K562 (cell line): ENCODE results near the gene DYRK1B. TPM values are rescaled to one million over a fixed set of nuclear protein-coding genes. Genes with fewer than 3 reads are reported as not detected.
"Not testable (repeated sequence)": the region's sequence is repeated elsewhere in the genome, so short reads cannot be mapped to it uniquely, and the experiment has no call there.

ENCODE experiments used
- ATAC-seq: fragments of 200-7000 bp; cut with Tn5 transposase; 3 replicates; pipeline ENCODE4 v1.9.1; 2020; ENCODE audit warnings: moderate library complexity
- BruUV-seq: library from RNA; stranded (reverse); fragments of 400-500 nt; replicated peaks from 2 replicates; lab custom pipeline; 2021; lab: Mats Ljungman, UMichigan
- CTCF ChIA-PET: fragments of 300-600 bp; formaldehyde crosslinking; extraction: SDS; loops from one replicate; lab custom pipeline; 2021; ENCODE audit warnings: low intra/inter-chr PET ratio; lab: Yijun Ruan, JAX
- POLR2A ChIA-PET: fragments of 300-600, 350-650 bp; sonication (Branson Sonifier 250); formaldehyde crosslinking; extraction: SDS; loops from one replicate; lab custom pipeline; 2021; ENCODE audit warnings: antibody characterized with exemption, inconsistent platforms; lab: Yijun Ruan, JAX
- DNase-seq, 4 experiments: peaks; one replicate each; pipeline versions ENCODE4 v3.0.0 to v3.0.0-alpha.2; 2011 to 2018; ENCODE audit warnings: low spot score in 3 of 4, mixed read lengths in 3 of 4; ENCODE audit errors: extremely low read depth in 1 of 4
- FAIRE-seq: peaks from 2 replicates; lab custom pipeline; 2011; peaks lifted over from hg19 to GRCh38; lab: Jason Lieb, UNC
- H2AFZ ChIP-seq: 2 replicates; pipeline ENCODE4 v1.6.0; 2011; ENCODE audit warnings: low read depth, low read length, control low read depth, inconsistent platforms
- H3K27ac ChIP-seq: fragments of 200-600 bp; 3 replicates; pipeline ENCODE4 v1.8.0; 2011; ENCODE audit warnings: low read depth, mild to moderate bottlenecking, control low read depth, inconsistent platforms, low read length, moderate library complexity, mixed read lengths; ENCODE audit errors: extremely low read depth
- H3K27me3 ChIP-seq, 2 experiments: fragments of 300-600 bp in 1 of 2; 2 replicates in 1 of 2; 3 replicates in 1 of 2; pipeline versions ENCODE4 v1.6.0 to v1.8.0; 2011; ENCODE audit warnings: inconsistent platforms in 2 of 2, low read length in 2 of 2, mild to moderate bottlenecking in 1 of 2, mixed read lengths in 1 of 2, moderate library complexity in 1 of 2; ENCODE audit not compliant: control insufficient read depth in 2 of 2, insufficient read depth in 2 of 2
- H3K36me3 ChIP-seq: fragments of 300-600 bp; 3 replicates; pipeline ENCODE4 v1.8.0; 2011; ENCODE audit warnings: mild to moderate bottlenecking, low read length, inconsistent platforms; ENCODE audit not compliant: control insufficient read depth, insufficient read depth
- H3K4me1 ChIP-seq, 2 experiments: fragments of 200-600 bp in 1 of 2; replicated peaks in 1 of 2; 2 replicates in 1 of 2; 3 replicates in 1 of 2; pipeline versions ENCODE4 v1.5.1 to v1.8.0; 2011; ENCODE audit warnings: inconsistent platforms in 2 of 2, low read length in 2 of 2, mild to moderate bottlenecking in 1 of 2, mixed read lengths in 1 of 2, moderate library complexity in 1 of 2; ENCODE audit not compliant: control insufficient read depth in 2 of 2, insufficient read depth in 2 of 2
- H3K4me2 ChIP-seq: 2 replicates; pipeline ENCODE4 v1.6.1; 2011; ENCODE audit warnings: low read length, control low read depth, inconsistent platforms, mixed read lengths; ENCODE audit not compliant: insufficient read depth
- H3K4me3 ChIP-seq: fragments of 200-600 bp; sonication (generic), shearing (Covaris generic); 2 replicates; pipeline ENCODE4 v1.5.1; 2016; ENCODE audit warnings: control low read depth, inconsistent platforms
- H3K79me2 ChIP-seq: fragments of 200-600 bp; 3 replicates; pipeline ENCODE4 v1.8.0; 2011; ENCODE audit warnings: low read length, inconsistent platforms; ENCODE audit not compliant: control insufficient read depth, insufficient read depth
- H3K9ac ChIP-seq, 2 experiments: 2 replicates each; pipeline versions ENCODE4 v1.6.0 to v1.6.1; 2011; ENCODE audit warnings: low read depth in 2 of 2, low read length in 2 of 2, control low read depth in 1 of 2, inconsistent platforms in 1 of 2, mild to moderate bottlenecking in 1 of 2, mixed read lengths in 1 of 2; ENCODE audit not compliant: insufficient read depth in 1 of 2
- H3K9me1 ChIP-seq: one replicate; pipeline ENCODE4 v1.6.0; 2011; ENCODE audit warnings: inconsistent platforms, mild to moderate bottlenecking, low read length, moderate library complexity; ENCODE audit not compliant: control insufficient read depth, insufficient read depth
- H3K9me3 ChIP-seq: replicated peaks from 2 replicates; pipeline ENCODE4 v1.5.1; 2011; ENCODE audit warnings: low read depth, low read length, inconsistent platforms; ENCODE audit not compliant: control insufficient read depth, insufficient read depth
- H4K20me1 ChIP-seq: replicated peaks from 2 replicates; pipeline ENCODE4 v1.6.1; 2011; ENCODE audit warnings: low read length, inconsistent platforms, mixed read lengths; ENCODE audit not compliant: control insufficient read depth, insufficient read depth
- CBX1 ChIP-seq: sonication (generic); IDR thresholded peaks from 2 replicates; pipeline ENCODE4 v1.6.1; 2016; ENCODE audit warnings: antibody characterized with exemption, low read depth, mild to moderate bottlenecking
- CHD1 ChIP-seq: fragments of 200-600 bp; sonication (generic); IDR thresholded peaks from one replicate; pipeline ENCODE4 v1.6.1; 2012; ENCODE audit warnings: mild to moderate bottlenecking, moderate library complexity, low read length, inconsistent platforms
- HNRNPK ChIP-seq: fragments of 200-400 bp; formaldehyde crosslinking; IDR thresholded peaks from one replicate; pipeline ENCODE4 v1.6.1; 2018; ENCODE audit warnings: mild to moderate bottlenecking, low read depth, low read length; ENCODE audit not compliant: poor library complexity, severe bottlenecking
- LCOR ChIP-seq: sonication (generic); formaldehyde crosslinking; IDR thresholded peaks from 2 replicates; pipeline ENCODE4 v1.8.0; 2022; ENCODE audit warnings: mild to moderate bottlenecking, missing genetic modification reagents
- MEF2A ChIP-seq: IDR thresholded peaks from 2 replicates; pipeline ENCODE4 v1.6.1; 2011; ENCODE audit warnings: low read depth, mild to moderate bottlenecking, low read length, moderate library complexity; ENCODE audit not compliant: control insufficient read depth
- MEF2D ChIP-seq: conservative IDR thresholded peaks from 2 replicates; pipeline ENCODE4 v1.6.1; 2016; ENCODE audit warnings: low read depth, missing genetic modification characterization, missing compliant biosample characterization
- NCOA2 ChIP-seq, 2 experiments: fragments of 450-650 bp; IDR thresholded peaks; 2 replicates each; pipeline ENCODE4 v1.6.1; 2018; ENCODE audit warnings: mild to moderate bottlenecking in 2 of 2, moderate library complexity in 1 of 2; ENCODE audit not compliant: partially characterized antibody in 2 of 2
- NFATC3 ChIP-seq: fragments of 450-650 bp; IDR thresholded peaks from 2 replicates; pipeline ENCODE4 v1.6.1; 2017; ENCODE audit warnings: mild to moderate bottlenecking
- RBM15 ChIP-seq: fragments of 200-400 bp; formaldehyde crosslinking; IDR thresholded peaks from 2 replicates; pipeline ENCODE4 v1.6.1; 2018; ENCODE audit warnings: mild to moderate bottlenecking, low read length, moderate library complexity; ENCODE audit not compliant: insufficient read depth
- SIRT6 ChIP-seq: IDR thresholded peaks from one replicate; pipeline ENCODE4 v1.6.1; 2012; ENCODE audit warnings: low read depth, mild to moderate bottlenecking, control low read depth, inconsistent platforms, low read length, moderate library complexity
- TAF1 ChIP-seq: IDR thresholded peaks from 2 replicates; pipeline ENCODE4 v1.6.1; 2011; ENCODE audit warnings: mild to moderate bottlenecking, low read length, moderate library complexity; ENCODE audit not compliant: insufficient read depth, control insufficient read depth, severe bottlenecking; ENCODE audit errors: extremely low read depth
- TRIM28 ChIP-seq: fragments of 450-650 bp; IDR thresholded peaks from 2 replicates; pipeline ENCODE4 v1.6.1; 2017
- ZNF239 ChIP-seq: fragments of 250-450 bp; sonication (Bioruptor Pico); IDR thresholded peaks from 2 replicates; pipeline ENCODE4 v1.4.0; 2020; ENCODE audit warnings: mild to moderate bottlenecking
- ZNF436 ChIP-seq: fragments of 250-450, 450-650 bp; sonication (Bioruptor Pico); formaldehyde crosslinking; IDR thresholded peaks from 2 replicates; pipeline ENCODE4 v1.7.0; 2020; ENCODE audit warnings: mild to moderate bottlenecking
- WGBS: fragments of 100-300 bp; shearing (Covaris generic); methylation state at CpG from one replicate; pipeline ENCODE4 v1.1.6; 2016; ENCODE audit warnings: low coverage, mixed read lengths; ENCODE audit not compliant: insufficient coverage; ENCODE audit errors: missing lambda C conversion rate; 5-methylcytosine and 5-hydroxymethylcytosine counted together
- in situ Hi-C: fragments of 300-500 bp; cut with MboI; formaldehyde crosslinking; loops from 4 replicates; pipeline ENCODE4 v1.15.0; 2018; ENCODE audit warnings: inconsistent platforms, mixed read lengths
- intact Hi-C: fragments of 100-400 bp; cut with micrococcal nuclease; formaldehyde crosslinking; loops from 2 replicates; pipeline ENCODE4 v1.14.2; 2022
- polyA plus RNA-seq, 8 experiments: library from polyadenylated mRNA; depleted of rRNA in 4 of 8; stranded (reverse) in 5 of 8; unstranded in 3 of 8; fragments of >200 nt; fragmentation: Nextera tagmentation in 2 of 8; fragmentation: Illumina TruSeq in 1 of 8; extraction: Ambion mirVana in 2 of 8; extraction: Trizol in 1 of 8; gene quantifications; 2 replicates each; pipeline versions ENCODE4 v1.2.1 to v1.2.3, GENCODE V29; 2011 to 2014; ENCODE audit warnings: inconsistent platforms in 1 of 8, missing spikeins in 1 of 8
- total RNA-seq, 7 experiments: library from RNA; depleted of rRNA in 6 of 7; stranded (reverse); fragments of >200 nt in 6 of 7; fragmentation: Illumina TruSeq in 2 of 7; extraction: Trizol in 2 of 7; gene quantifications; 2 replicates each; pipeline versions ENCODE4 v1.2.1 to v1.2.3, GENCODE V29; 2011 to 2021; ENCODE audit warnings: low replicate concordance in 1 of 7
- TF ChIP-seq, protein P1 (sequence below): fragments of 150-350 bp; IDR thresholded peaks from 2 replicates; pipeline ENCODE4 v1.6.1; 2014; ENCODE audit warnings: low read depth, mild to moderate bottlenecking, low read length, borderline replicate concordance

The DYRK1B gene
- total and polyA plus RNA-seq, 9 of the 15 experiments (the other 6 are each of a cell fraction or from before 2014, with no cell fraction given), result 0.91 to 5.2 (median 1.5) TPM; not detected in 2

- Histone ChIP-seq H3K4me3 (no peak overlapping the region), H4K20me1 (no peaks in the 10 kb centered on the region; the same call in 1 of the 2 replicates), H3K36me3 (no peaks in the 10 kb centered on the region), H3K9ac (no peak overlapping the region), H3K4me2 (no peak overlapping the region), H3K27me3 (peaks cover 4 to 15% of the 10 kb centered on the region in 2 experiments; a peak in 2 of 5 replicates), H3K27ac (no peak overlapping the region), H3K9me1 (no peaks in the 10 kb centered on the region), H3K4me1 (no peaks in the 10 kb centered on the region), H3K9me3 (no peaks in the 10 kb centered on the region), H2AFZ (no peak overlapping the region), H3K79me2 (no peaks in the 10 kb centered on the region)
- DNase-seq (no peak), ATAC-seq (no peak), FAIRE-seq (no peak)
- intact Hi-C loops (no loop called here), in situ Hi-C loops (no loop called here)
- CTCF ChIA-PET, result no interaction called here
- 14% methylated on average over 3 of the region's 3 CpGs for WGBS
- POLR2A ChIA-PET, result interaction anchor here (1.1 kb wide), 1 partner anchor 14 kb away, joined by 3 read pairs; no protein-coding TSS in a partner anchor
- no TSS peak for BruUV-seq
- TF ChIP-seq NCOA2 (IDR thresholded peaks at IDR 0.05; ENCODE audit: partially characterized antibody in 2 of 2) (no peak), MEF2D (tag) (no peak), TRIM28 (no peak), ZNF239 (CRISPR knock-in tag) (no peak), MEF2A (no peak), LCOR (no peak), SIRT6 (no peak), ZNF436 (no peak), RBM15 (no peak), CHD1 (no peak), TAF1 (no peak), HNRNPK (no peak), CBX1 (no peak), NFATC3 (no peak)
- TF ChIP-seq, protein P1, sequence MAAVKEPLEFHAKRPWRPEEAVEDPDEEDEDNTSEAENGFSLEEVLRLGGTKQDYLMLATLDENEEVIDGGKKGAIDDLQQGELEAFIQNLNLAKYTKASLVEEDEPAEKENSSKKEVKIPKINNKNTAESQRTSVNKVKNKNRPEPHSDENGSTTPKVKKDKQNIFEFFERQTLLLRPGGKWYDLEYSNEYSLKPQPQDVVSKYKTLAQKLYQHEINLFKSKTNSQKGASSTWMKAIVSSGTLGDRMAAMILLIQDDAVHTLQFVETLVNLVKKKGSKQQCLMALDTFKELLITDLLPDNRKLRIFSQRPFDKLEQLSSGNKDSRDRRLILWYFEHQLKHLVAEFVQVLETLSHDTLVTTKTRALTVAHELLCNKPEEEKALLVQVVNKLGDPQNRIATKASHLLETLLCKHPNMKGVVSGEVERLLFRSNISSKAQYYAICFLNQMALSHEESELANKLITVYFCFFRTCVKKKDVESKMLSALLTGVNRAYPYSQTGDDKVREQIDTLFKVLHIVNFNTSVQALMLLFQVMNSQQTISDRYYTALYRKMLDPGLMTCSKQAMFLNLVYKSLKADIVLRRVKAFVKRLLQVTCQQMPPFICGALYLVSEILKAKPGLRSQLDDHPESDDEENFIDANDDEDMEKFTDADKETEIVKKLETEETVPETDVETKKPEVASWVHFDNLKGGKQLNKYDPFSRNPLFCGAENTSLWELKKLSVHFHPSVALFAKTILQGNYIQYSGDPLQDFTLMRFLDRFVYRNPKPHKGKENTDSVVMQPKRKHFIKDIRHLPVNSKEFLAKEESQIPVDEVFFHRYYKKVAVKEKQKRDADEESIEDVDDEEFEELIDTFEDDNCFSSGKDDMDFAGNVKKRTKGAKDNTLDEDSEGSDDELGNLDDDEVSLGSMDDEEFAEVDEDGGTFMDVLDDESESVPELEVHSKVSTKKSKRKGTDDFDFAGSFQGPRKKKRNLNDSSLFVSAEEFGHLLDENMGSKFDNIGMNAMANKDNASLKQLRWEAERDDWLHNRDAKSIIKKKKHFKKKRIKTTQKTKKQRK, result no peak
Measured at GRCh38 chr19:39814595-39814994, 19.4 kb downstream of the DYRK1B start.

GRCh38 chr19:39814111-39814510 is 19.9 kb downstream of the DYRK1B start:
- H3K9ac ChIP-seq, in situ Hi-C loops, H3K9me3 ChIP-seq, ATAC-seq, H3K9me1 ChIP-seq, H3K4me2 ChIP-seq, intact Hi-C loops, DNase-seq, CTCF ChIA-PET, H3K27ac ChIP-seq, BruUV-seq, H3K79me2 ChIP-seq, H2AFZ ChIP-seq, H3K4me1 ChIP-seq, H3K4me3 ChIP-seq, H4K20me1 ChIP-seq, H3K36me3 ChIP-seq, FAIRE-seq: not testable (repeated sequence)
- POLR2A ChIA-PET, result interaction anchor here (1.1 kb wide), 1 partner anchor 14 kb away, joined by 3 read pairs; no protein-coding TSS in a partner anchor
- WGBS, result 28% methylated on average over 6 of the region's 6 CpGs
- H3K27me3 ChIP-seq, result peaks cover 5 to 18% of the 10 kb centered on the region in 2 experiments; a peak in 2 of 5 replicates
